Activated CD4-positive, CD25-positive, alpha-beta regulatory T cell (primary cell): ENCODE measurements around the gene SEMA3E.

Experiments used
- DNase-seq, 4 experiments: peaks; one replicate each; lab custom pipeline; 2025; lab: John Stamatoyannopoulos, UW

Gene SEMA3E

GRCh38 chr7:83347945-83348444 is 300.9 kb downstream of the SEMA3E start:
- DNase-seq: no peak

- no peak for DNase-seq
Observed at GRCh38 chr7:83339907-83340306, 309.0 kb downstream of the SEMA3E start.

- DNase-seq: no peak
Observed at GRCh38 chr7:83338277-83338950, 310.5 kb downstream of the SEMA3E start.

GRCh38 chr7:83337050-83337449 is 311.9 kb downstream of the SEMA3E start:
- DNase-seq: no peak

DNA sequence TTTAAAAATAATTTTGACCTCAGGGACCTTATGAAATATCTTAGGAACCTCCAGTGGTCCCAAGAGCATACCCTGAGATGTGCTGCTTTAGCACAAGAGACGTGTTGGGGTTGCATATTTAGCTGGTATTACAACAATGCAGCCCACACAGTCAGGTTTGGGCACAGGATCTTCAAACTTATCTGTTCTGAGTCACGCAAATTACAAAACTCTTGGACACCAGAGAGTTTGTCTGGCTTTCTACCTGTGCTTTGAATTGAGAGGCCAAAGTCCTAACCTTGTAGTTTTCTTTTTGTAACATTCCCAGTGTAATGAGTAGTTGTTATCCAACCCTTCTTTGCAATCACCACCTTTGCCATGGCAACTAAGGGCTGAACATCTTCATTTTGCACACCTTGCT is 322.7 kb downstream of the SEMA3E start:
- DNase-seq: no peak

DNA sequence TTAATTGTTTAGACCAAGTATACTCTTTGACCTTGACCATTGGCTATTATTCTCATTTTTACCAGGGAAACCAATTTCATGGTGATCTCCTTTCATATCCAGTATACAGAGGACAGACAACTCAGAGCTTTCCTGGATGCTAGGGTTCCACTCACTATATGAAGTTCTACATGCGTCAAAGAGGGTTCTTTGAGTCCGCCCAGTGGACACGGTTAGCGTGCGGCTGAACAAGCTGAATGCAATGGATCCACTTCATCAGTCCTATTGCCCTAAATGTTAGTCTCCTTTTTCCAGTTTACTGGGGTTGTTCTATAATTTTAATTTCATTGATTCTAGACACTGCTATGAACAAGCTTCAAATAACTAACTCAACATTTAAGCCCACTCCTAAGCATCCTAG is 323.9 kb downstream of the SEMA3E start:
- no peak for DNase-seq

DNA sequence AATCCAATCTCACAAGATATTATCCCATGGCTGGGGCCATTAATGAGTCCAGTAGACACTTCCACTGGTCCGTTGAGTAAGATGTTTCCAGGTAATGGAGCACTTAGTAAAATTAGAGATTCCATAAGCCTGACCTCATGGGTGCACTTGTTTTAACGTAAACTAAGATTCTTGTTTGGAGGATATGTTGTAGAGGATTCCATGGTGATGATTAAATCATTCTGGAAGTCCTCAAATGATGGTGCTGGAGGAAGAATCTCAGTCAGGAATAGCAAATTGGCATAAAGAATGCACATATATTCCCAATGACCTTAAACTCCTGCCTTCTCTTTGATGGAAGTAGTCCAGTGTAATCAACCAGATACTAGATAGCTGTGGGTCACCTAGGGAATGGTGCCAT is 324.3 kb downstream of the SEMA3E start:
- no peak for DNase-seq

GRCh38 chr7:83321011-83321410 is 327.9 kb downstream of the SEMA3E start:
- no peak for DNase-seq

- DNase-seq: no peak
Observed at GRCh38 chr7:83313931-83314330, 335.0 kb downstream of the SEMA3E start.
